HG03095 (cell line): Measurements from ENCODE around the gene TSC22D4.
"Not testable (repeated sequence)": the region's sequence is repeated elsewhere in the genome, so short reads cannot be mapped to it uniquely, and the experiment has no call there.

Source experiments
- ATAC-seq: cut with Tn5 transposase; IDR thresholded peaks from one replicate; pipeline ENCODE4 v1.9.1; 2021; ENCODE audit warnings: moderate library complexity; ENCODE audit not compliant: unreplicated experiment

TSC22D4 gene

GRCh38 chr7:100447363-100447762 lies 31.7 kb downstream of the TSC22D4 start:
- ATAC-seq: not testable (repeated sequence)

GRCh38 chr7:100446040-100446439 lies 33.0 kb downstream of the TSC22D4 start:
- ATAC-seq: no peak

DNA sequence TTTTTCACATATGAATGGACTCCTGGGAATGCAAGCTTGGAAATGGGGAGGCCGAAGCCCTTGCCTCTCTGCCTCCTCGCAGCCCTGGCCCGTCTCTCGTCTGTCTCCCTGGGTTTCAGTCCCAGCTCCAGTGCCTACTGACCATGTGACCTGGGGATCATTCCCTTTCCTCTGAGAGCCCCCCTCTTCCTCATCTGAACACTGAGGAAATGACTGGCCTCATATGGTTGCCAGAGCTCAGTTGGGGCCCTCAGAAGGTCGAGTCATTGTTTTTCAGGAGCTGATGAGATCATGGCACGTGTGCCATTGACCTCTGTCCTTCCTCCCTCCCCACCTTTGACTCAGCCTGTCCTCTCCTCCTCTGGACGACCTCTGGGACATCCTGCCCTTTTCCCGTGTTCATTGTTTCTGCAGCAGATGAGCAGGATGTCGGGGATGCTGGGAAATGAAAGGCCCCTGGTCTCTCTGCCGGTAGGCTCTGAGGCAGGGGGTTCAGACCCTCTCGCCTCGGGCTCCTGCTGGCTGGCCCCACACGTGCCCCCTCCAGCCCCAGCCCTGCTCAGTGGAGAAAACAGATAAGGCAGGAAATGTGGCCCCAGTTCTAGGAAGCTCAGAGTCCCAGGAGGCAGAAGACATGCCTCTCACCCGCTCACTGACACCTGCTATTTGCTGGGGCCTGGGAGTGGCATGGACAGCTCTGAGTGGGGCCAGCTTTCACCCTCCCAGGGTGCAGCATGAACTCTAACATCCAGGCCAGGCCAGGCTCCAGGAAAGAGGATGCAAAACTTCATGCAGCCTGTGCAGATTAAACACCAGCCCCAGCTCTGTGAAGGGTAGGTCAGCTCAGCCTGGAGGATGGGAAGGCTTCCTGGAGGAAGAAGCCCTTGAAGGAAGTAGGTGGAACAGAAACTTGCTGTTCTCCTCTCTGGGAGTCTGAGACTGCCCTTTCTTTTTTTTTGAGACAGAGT lies 34.4 kb downstream of the TSC22D4 start:
- ATAC-seq: no peak

DNA sequence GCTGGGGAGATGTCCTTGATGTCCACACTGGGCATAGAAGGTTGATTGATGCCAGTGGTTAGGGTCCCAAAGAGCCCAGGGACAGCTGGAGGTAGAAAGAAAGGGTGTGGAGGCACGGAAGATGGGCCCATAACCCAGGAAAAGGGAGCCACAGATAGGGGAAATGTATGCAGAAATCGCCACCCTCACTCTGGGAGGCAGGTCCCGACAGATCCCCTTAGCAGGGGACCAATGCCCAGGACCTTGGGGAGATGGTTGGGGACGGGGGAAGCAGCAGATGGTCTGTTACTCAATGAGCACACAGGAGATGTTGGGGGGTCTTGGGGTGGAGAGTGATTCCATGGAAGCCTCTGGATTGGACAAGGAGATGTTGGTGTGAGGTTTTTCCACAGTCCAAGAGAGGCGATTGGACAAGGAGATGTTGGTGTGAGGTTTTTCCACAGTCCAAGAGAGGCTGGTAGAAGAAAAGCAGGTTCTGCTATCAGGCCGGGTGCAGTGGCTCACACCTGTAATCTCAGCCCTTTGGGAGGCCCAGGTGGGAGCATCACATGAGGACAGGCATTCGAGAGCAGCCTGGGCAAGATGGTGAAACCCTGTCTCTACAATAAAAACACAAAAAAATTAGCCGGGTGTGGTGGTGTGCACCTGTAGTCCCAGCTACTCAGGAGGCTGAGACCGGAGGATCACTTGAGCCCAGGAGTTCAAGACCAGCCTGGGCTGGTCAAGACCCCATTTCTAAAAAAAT lies 35.7 kb downstream of the TSC22D4 start:
- ATAC-seq: no peak

DNA sequence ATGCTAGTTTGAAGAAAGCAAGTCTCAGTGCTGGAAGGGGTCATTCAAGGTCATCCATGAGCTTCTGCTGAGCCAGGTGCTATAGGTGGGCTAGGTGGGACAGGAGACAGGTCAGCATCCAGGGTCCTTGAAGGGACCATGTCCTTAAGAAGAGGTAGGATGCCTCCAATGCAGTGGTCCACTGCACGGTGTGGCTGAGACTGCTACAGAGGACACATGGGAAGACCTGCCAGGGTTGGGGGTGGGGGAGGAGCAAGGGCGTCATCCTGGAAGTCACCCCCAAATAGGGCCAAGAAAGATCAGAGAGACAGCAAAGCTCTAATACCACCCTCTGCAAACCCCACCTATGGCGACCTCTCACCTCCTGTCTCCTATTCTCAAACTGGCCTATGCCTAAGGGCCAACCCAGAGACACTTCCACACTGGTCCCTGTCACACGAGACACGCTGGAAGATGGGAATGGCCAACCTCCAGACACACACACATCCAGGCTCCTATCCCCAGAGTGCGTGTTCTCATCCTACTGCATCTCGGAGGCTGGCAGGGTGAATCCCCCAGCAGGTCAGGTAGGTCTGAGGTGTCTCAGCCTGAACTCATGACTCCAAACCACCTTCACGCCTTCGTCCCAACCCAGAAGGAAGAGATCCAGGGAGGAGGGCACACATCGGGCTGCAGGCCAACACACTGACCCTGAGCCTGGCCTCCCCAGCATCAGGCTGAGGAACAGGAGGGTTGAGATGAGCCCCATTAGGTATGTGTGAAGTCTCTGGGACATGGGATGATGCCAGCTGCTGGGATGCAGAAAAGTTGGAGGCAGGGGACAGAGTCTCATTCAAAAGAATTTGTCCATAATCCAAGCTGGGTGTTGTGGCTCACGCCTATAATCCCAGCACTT lies 37.1 kb downstream of the TSC22D4 start:
- no peak for ATAC-seq

- ATAC-seq: not testable (repeated sequence)
Measured at GRCh38 chr7:100439244-100439643, 39.8 kb downstream of the TSC22D4 start.

- ATAC-seq: not testable (repeated sequence)
Measured at GRCh38 chr7:100438731-100439130, 40.3 kb downstream of the TSC22D4 start.

DNA sequence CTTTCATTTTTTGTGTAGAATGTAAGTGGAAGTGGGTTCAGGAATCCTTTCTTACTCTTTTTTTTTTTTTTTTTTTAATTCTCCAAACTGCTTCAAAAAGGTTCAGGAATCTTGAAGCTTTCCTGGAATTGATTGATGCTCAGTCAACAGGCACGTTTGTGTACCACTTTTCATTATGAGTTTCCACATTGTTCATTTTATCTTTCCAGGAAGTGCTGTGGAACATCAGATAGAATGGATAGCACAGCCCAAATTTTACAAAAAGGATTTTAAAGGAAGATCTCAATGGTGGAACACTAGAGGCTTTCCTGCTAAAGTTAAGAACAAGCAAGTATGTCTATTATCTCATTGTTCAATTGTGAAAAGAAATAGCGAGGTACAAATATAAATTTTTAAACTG lies 40.8 kb downstream of the TSC22D4 start:
- ATAC-seq: no peak

- no peak for ATAC-seq
Measured at GRCh38 chr7:100437150-100438100, 41.6 kb downstream of the TSC22D4 start.

DNA sequence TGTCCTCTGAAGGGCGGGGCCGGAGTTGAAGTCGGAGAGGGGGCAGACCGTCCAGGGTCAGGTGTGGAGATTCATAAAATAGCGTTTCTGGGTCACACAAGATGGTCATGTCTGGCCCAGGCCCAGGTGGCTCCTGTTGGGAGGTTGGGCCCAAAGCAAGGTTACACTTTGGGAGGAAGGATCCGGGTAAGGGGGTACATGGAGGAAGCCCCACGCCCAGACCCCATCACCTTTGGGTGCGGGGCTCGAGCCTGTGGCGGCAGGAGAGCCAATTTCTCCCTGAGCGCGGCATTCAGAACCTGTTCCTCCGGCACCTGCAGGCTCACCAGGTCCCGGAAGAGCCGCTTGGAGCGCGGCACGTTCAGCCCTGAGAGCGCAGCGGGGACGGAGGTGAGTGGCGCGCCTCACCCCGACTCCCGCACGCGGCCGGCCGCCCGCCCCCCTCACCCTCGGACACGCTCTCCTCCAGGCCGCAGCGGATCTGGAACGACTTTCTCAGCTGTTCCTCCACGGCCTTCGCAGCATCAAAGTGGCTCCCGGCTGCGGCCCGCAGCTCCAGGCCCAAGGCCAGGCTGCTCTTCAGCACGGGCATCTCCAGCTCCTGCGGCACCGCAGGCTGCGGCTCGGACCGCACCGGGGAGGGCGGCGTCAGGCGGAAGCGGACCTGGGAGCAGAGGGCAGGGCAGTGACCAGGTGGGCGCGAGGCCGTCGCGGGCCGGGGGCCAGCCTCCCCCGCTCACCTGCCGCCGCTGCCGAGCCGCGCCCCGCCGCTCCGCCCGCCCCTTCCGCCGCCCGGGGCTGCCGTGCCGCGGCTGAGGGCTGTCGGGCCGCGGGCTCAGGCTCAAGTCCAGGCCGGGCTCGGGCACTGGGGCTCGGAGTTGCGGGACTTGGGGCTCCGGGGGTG lies 43.4 kb downstream of the TSC22D4 start:
- ATAC-seq: peak; percentile 19

- no peak for ATAC-seq
Measured at GRCh38 chr7:100434297-100435144, 44.5 kb downstream of the TSC22D4 start.

- no peak for ATAC-seq
Measured at GRCh38 chr7:100433592-100434296, 45.3 kb downstream of the TSC22D4 start.

DNA sequence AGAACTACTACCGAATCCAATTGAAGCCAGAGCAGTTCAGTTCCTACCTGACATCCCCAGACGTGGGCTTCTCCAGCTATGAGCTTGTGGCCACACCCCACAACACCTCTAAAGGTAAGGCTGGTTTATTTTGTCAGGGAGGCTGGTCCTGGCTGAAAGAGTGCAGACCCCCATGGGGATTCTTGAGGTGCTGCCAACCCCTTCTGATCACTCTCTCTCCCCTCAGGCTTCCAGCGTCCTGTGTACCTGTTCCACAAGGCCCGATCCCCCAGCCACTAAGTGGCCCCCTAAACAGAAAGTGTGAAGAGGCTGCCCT lies 45.8 kb downstream of the TSC22D4 start:
- ATAC-seq: no peak

GRCh38 chr7:100432621-100433275 lies 46.3 kb downstream of the TSC22D4 start:
- ATAC-seq: no peak

GRCh38 chr7:100432053-100432452 lies 47.0 kb downstream of the TSC22D4 start:
- no peak for ATAC-seq

DNA sequence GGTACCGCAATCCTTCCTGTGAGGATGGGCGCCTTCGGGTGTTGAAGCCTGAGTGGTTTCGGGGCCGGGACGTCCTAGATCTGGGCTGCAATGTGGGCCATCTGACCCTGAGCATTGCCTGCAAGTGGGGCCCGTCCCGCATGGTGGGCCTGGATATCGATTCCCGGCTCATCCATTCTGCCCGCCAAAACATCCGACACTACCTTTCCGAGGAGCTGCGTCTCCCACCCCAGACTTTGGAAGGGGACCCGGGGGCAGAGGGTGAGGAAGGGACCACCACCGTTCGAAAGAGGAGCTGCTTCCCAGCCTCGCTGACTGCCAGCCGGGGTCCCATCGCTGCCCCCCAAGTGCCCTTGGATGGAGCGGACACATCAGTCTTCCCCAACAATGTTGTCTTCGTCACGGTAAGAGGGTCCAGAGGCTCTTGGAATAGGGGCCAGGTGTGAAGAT lies 47.7 kb downstream of the TSC22D4 start:
- ATAC-seq: no peak
